ENCODE results near the gene ARL8B.

The ARL8B gene

GRCh38 chr3:5198986-5199731 is 77.1 kb downstream of the ARL8B start:
- Mint-ChIP-seq H3K27ac (peak overlapping the region; percentile 89 to 92), H3K36me3 (ENCODE audit: insufficient read depth) (peaks cover 64% of the 10 kb centered on the region), H3K4me3 (peak overlapping the region in 1 of 2 donors; percentile 73), H3K9me3 (no peaks in the 10 kb centered on the region), H3K4me1 (ENCODE audit: low read depth in 2 of 2) (peaks cover 45 to 54% of the 10 kb centered on the region in 2 donors), H3K27me3 (no peaks in the 10 kb centered on the region)
- ATAC-seq (replicated peaks) (no peak), DNase-seq (no peak)

- peak overlapping the region in 1 of 2 donors; percentile 31 for H3K27ac Mint-ChIP-seq
- H3K4me3 Mint-ChIP-seq = no peak overlapping the region
These were observed 79.4 kb downstream of the ARL8B start for GRCh38 chr3:5201536-5201935.

GRCh38 chr3:5202222-5202621 is 80.1 kb downstream of the ARL8B start:
- ATAC-seq (replicated peaks) = no peak
- no peak overlapping the region for H3K27ac Mint-ChIP-seq
- H3K9me3 Mint-ChIP-seq = no peaks in the 10 kb centered on the region
- no peak overlapping the region for H3K4me3 Mint-ChIP-seq
- H3K36me3 Mint-ChIP-seq (ENCODE audit: insufficient read depth) = peaks cover 83% of the 10 kb centered on the region
- no peak for DNase-seq
- peaks cover 22 to 33% of the 10 kb centered on the region in 2 donors for H3K4me1 Mint-ChIP-seq (ENCODE audit: low read depth in 2 of 2)
- no peaks in the 10 kb centered on the region for H3K27me3 Mint-ChIP-seq

More at GRCh38 chr3:5201536-5201935, 79.4 kb downstream of the ARL8B start:
- Mint-ChIP-seq H3K9me3 (no peaks in the 10 kb centered on the region), H3K36me3 (ENCODE audit: insufficient read depth) (peaks cover 83% of the 10 kb centered on the region), H3K4me1 (ENCODE audit: low read depth in 2 of 2) (peaks cover 29 to 40% of the 10 kb centered on the region in 2 donors), H3K27me3 (no peaks in the 10 kb centered on the region)
- ATAC-seq (replicated peaks) (no peak), DNase-seq (no peak)

- H3K27ac Mint-ChIP-seq = peak overlapping the region in 1 of 2 donors; percentile 35
- ATAC-seq (replicated peaks) (peak; percentile 27), DNase-seq (no peak)
- H3K4me1 Mint-ChIP-seq (ENCODE audit: low read depth in 2 of 2) = peaks cover 3 to 11% of the 10 kb centered on the region in 2 donors
- H3K36me3 Mint-ChIP-seq (ENCODE audit: insufficient read depth) = peaks cover 94% of the 10 kb centered on the region
- no peaks in the 10 kb centered on the region for H3K9me3 Mint-ChIP-seq
- H3K4me3 Mint-ChIP-seq = no peak overlapping the region
- no peaks in the 10 kb centered on the region for H3K27me3 Mint-ChIP-seq
These were observed 83.3 kb downstream of the ARL8B start for GRCh38 chr3:5205165-5205941.

GRCh38 chr3:5210926-5211325 is 88.8 kb downstream of the ARL8B start:
- H3K27me3 Mint-ChIP-seq = no peaks in the 10 kb centered on the region
- peaks cover 90% of the 10 kb centered on the region for H3K36me3 Mint-ChIP-seq (ENCODE audit: insufficient read depth)
- no peak overlapping the region for H3K4me3 Mint-ChIP-seq
- ATAC-seq (replicated peaks) (no peak), DNase-seq (no peak)
- H3K4me1 Mint-ChIP-seq (ENCODE audit: low read depth in 2 of 2) = peaks cover 9 to 10% of the 10 kb centered on the region in 2 donors
- H3K9me3 Mint-ChIP-seq = no peaks in the 10 kb centered on the region
- peak overlapping the region in 1 of 2 donors; percentile 39 for H3K27ac Mint-ChIP-seq

- ATAC-seq (replicated peaks) (no peak), DNase-seq (no peak)
- Mint-ChIP-seq H3K27me3 (no peaks in the 10 kb centered on the region), H3K9me3 (no peaks in the 10 kb centered on the region), H3K4me1 (ENCODE audit: low read depth in 2 of 2) (peaks cover 10 to 16% of the 10 kb centered on the region in 2 donors), H3K4me3 (no peak overlapping the region), H3K27ac (peak overlapping the region; percentile 39 to 88), H3K36me3 (ENCODE audit: insufficient read depth) (peaks cover 79% of the 10 kb centered on the region)
These were observed 90.8 kb downstream of the ARL8B start for GRCh38 chr3:5212628-5213573.

- Mint-ChIP-seq H3K27ac (peak overlapping the region; percentile 72 to 82), H3K27me3 (no peaks in the 10 kb centered on the region), H3K4me1 (ENCODE audit: low read depth in 2 of 2) (peaks cover 10 to 16% of the 10 kb centered on the region in 2 donors), H3K4me3 (no peak overlapping the region), H3K36me3 (ENCODE audit: insufficient read depth) (peaks cover 79% of the 10 kb centered on the region), H3K9me3 (no peaks in the 10 kb centered on the region)
- DNase-seq (no peak), ATAC-seq (replicated peaks) (no peak)
These were observed 91.5 kb downstream of the ARL8B start for GRCh38 chr3:5213574-5213966.

GRCh38 chr3:5214352-5214751 is 92.3 kb downstream of the ARL8B start:
- Mint-ChIP-seq H3K4me1 (ENCODE audit: low read depth in 2 of 2) (peaks cover 10 to 16% of the 10 kb centered on the region in 2 donors), H3K27me3 (no peaks in the 10 kb centered on the region), H3K36me3 (ENCODE audit: insufficient read depth) (peaks cover 80% of the 10 kb centered on the region), H3K9me3 (no peaks in the 10 kb centered on the region), H3K27ac (peak overlapping the region in 1 of 2 donors; percentile 82), H3K4me3 (no peak overlapping the region)
- DNase-seq (no peak), ATAC-seq (replicated peaks) (no peak)

GRCh38 chr3:5217824-5218595 is 95.9 kb downstream of the ARL8B start:
- Mint-ChIP-seq H3K9me3 (no peaks in the 10 kb centered on the region), H3K4me3 (no peak overlapping the region), H3K36me3 (ENCODE audit: insufficient read depth) (peaks cover 60% of the 10 kb centered on the region), H3K27me3 (no peaks in the 10 kb centered on the region), H3K27ac (peak overlapping the region; percentile 44 to 68), H3K4me1 (ENCODE audit: low read depth in 2 of 2) (peaks cover 3 to 16% of the 10 kb centered on the region in 2 donors)
- DNase-seq (no peak), ATAC-seq (replicated peaks) (no peak)

- Mint-ChIP-seq H3K4me3 (no peak overlapping the region), H3K36me3 (ENCODE audit: insufficient read depth) (peaks cover 52% of the 10 kb centered on the region), H3K4me1 (ENCODE audit: low read depth in 2 of 2) (peaks cover 0 to 10% of the 10 kb centered on the region in 2 donors), H3K27ac (peak overlapping the region; percentile 44 to 68), H3K27me3 (no peaks in the 10 kb centered on the region), H3K9me3 (no peaks in the 10 kb centered on the region)
- no peak for ATAC-seq (replicated peaks)
- no peak for DNase-seq
These were observed 96.7 kb downstream of the ARL8B start for GRCh38 chr3:5218815-5219214.

- H3K4me1 Mint-ChIP-seq (ENCODE audit: low read depth in 2 of 2) = peaks cover 0 to 10% of the 10 kb centered on the region in 2 donors
- H3K4me3 Mint-ChIP-seq = no peak overlapping the region
- ATAC-seq (replicated peaks) (no peak), DNase-seq (no peak)
- H3K27me3 Mint-ChIP-seq = no peaks in the 10 kb centered on the region
- H3K9me3 Mint-ChIP-seq = no peaks in the 10 kb centered on the region
- H3K36me3 Mint-ChIP-seq (ENCODE audit: insufficient read depth) = peaks cover 48% of the 10 kb centered on the region
- peak overlapping the region in 1 of 2 donors; percentile 68 for H3K27ac Mint-ChIP-seq
These were observed 97.1 kb downstream of the ARL8B start for GRCh38 chr3:5219216-5219615.

- ATAC-seq (replicated peaks) (no peak), DNase-seq (no peak)
- Mint-ChIP-seq H3K36me3 (ENCODE audit: insufficient read depth) (peaks cover 41% of the 10 kb centered on the region), H3K27me3 (no peaks in the 10 kb centered on the region), H3K27ac (peak overlapping the region; percentile 1 to 58), H3K4me3 (no peak overlapping the region), H3K4me1 (ENCODE audit: low read depth in 2 of 2) (peaks cover 0 to 6% of the 10 kb centered on the region in 2 donors), H3K9me3 (no peaks in the 10 kb centered on the region)
These were observed 98.1 kb downstream of the ARL8B start for GRCh38 chr3:5220193-5220592.

Data from effector memory CD8-positive, alpha-beta T cell (primary cell).